ENCODE results near the gene DUSP8.

- no peak for TF ChIP-seq EZH2 (IDR thresholded peaks at IDR 0.05; ENCODE audit: low read depth)
- TF ChIP-seq, protein P1, sequence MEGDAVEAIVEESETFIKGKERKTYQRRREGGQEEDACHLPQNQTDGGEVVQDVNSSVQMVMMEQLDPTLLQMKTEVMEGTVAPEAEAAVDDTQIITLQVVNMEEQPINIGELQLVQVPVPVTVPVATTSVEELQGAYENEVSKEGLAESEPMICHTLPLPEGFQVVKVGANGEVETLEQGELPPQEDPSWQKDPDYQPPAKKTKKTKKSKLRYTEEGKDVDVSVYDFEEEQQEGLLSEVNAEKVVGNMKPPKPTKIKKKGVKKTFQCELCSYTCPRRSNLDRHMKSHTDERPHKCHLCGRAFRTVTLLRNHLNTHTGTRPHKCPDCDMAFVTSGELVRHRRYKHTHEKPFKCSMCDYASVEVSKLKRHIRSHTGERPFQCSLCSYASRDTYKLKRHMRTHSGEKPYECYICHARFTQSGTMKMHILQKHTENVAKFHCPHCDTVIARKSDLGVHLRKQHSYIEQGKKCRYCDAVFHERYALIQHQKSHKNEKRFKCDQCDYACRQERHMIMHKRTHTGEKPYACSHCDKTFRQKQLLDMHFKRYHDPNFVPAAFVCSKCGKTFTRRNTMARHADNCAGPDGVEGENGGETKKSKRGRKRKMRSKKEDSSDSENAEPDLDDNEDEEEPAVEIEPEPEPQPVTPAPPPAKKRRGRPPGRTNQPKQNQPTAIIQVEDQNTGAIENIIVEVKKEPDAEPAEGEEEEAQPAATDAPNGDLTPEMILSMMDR (conservative IDR thresholded peaks at IDR 0.05), result no peak
Measured at GRCh38 chr11:1570001-1570453, 2.0 kb downstream of the DUSP8 start.
